ENCODE data around the gene TENM4. TPM values are rescaled to one million over a fixed set of nuclear protein-coding genes. Genes with fewer than 3 reads are reported as not detected.

Gene TENM4
- total RNA-seq, 4 donors from 2014 or later = 0.02 to 0.82 (median 0.23) TPM

GRCh38 chr11:78841456-78842060 lies 599.3 kb downstream of the TENM4 start:
- no peak for ATAC-seq
- in situ Hi-C loops (cut with MboI; ENCODE audit: low sequenced_read_pairs in 4 of 4) (no loop called here), intact Hi-C loops (cut with DNase I; ENCODE audit: low total_unique reads) (no loop called here)
- H3K27me3 ChIP-seq = no peaks in the 10 kb centered on the region
- no peaks in the 10 kb centered on the region for H3K4me1 ChIP-seq
- no peaks in the 10 kb centered on the region for H3K9me3 ChIP-seq
- no peak for DNase-seq
- TF ChIP-seq CTCF (IDR thresholded peaks at IDR 0.05 in 4 of 5, conservative IDR thresholded peaks at IDR 0.05 in 1 of 5) (no peak), POLR2A (IDR thresholded peaks at IDR 0.05) (no peak)
- no peak overlapping the region for H3K27ac ChIP-seq
- H3K36me3 ChIP-seq = no peaks in the 10 kb centered on the region
- H3K4me3 ChIP-seq = no peak overlapping the region

DNA sequence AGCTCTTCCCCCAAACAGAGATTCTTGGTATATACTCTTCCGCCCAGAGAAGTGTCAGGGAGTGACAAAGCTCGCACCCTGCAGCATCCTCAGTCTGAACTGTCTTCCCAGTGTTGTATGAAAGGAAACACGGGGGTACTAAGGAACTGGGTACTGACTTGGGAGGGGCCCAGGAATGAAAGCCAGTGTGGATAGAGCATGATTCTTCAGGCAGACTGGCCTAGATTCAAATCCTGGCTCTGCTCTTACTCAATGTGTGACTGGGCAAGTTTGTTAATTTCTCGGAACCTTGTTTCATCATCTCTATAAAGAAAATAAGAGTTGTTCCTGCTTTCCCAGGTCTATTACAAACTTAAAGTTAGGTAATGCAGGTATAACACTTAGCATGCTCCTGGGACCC lies 600.2 kb downstream of the TENM4 start:
- Histone ChIP-seq H3K9me3 (no peaks in the 10 kb centered on the region), H3K36me3 (no peaks in the 10 kb centered on the region), H3K4me3 (no peak overlapping the region), H3K4me1 (no peaks in the 10 kb centered on the region), H3K27ac (no peak overlapping the region), H3K27me3 (no peaks in the 10 kb centered on the region)
- TF ChIP-seq POLR2A (IDR thresholded peaks at IDR 0.05) (no peak), CTCF (IDR thresholded peaks at IDR 0.05 in 4 of 5, conservative IDR thresholded peaks at IDR 0.05 in 1 of 5) (no peak)
- ATAC-seq (no peak), DNase-seq (no peak)
- intact Hi-C loops (cut with DNase I; ENCODE audit: low total_unique reads) (no loop called here), in situ Hi-C loops (cut with MboI; ENCODE audit: low sequenced_read_pairs in 4 of 4) (no loop called here)

DNA sequence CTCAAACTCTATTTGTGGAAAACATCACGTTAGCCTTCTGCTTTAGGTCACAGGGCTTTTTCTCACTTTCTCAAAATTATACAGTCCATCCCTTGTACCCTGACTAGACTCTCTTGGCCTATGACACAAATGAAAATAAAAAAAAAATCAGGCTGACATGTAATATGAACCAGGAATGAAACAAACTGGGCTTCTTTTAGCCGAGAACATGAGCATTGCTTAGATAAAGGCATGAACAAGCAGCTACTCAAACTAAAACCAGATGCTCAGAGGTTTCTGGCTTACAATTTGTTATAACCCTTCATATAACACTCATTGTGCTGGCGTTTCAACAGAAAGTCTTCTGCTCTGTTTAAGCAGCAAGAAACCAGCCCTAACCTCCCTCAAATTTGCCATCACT lies 600.6 kb downstream of the TENM4 start:
- no peak for ATAC-seq
- no peak for TF ChIP-seq POLR2A (IDR thresholded peaks at IDR 0.05)
- no peak for TF ChIP-seq CTCF (IDR thresholded peaks at IDR 0.05 in 4 of 5, conservative IDR thresholded peaks at IDR 0.05 in 1 of 5)
- DNase-seq = no peak

DNA sequence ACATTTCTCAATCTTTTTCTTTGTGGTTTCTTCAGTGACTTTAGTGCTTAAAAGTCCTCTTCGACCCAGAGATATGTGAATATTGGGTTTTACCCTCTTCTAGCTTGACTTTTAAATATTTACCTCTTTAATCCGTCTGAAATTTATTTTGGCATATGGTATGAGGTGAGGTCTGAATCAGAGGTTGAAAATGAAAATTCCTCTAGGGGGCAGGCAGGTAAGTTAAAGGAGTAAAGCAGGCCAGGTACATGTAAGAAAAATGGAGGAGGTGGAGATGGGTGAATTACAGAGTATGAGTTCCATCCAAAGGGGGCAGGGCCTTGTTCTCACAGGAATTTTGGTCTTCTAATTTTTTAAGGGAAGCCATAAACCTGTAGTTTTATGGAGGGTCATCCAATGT lies 602.4 kb downstream of the TENM4 start:
- in situ Hi-C loops (cut with MboI; ENCODE audit: low sequenced_read_pairs in 4 of 4) = no loop called here
- TF ChIP-seq CTCF (IDR thresholded peaks at IDR 0.05 in 4 of 5, conservative IDR thresholded peaks at IDR 0.05 in 1 of 5) (no peak), POLR2A (IDR thresholded peaks at IDR 0.05) (no peak)
- intact Hi-C loops (cut with DNase I; ENCODE audit: low total_unique reads) = no loop called here
- Histone ChIP-seq H3K27me3 (no peaks in the 10 kb centered on the region), H3K36me3 (no peaks in the 10 kb centered on the region), H3K4me3 (no peak overlapping the region), H3K27ac (no peak overlapping the region), H3K4me1 (no peaks in the 10 kb centered on the region), H3K9me3 (no peaks in the 10 kb centered on the region)
- no peak for ATAC-seq
- DNase-seq = no peak

More for the DNA sequence above, 600.6 kb downstream of the TENM4 start:
- no peaks in the 10 kb centered on the region for H3K36me3 ChIP-seq
- intact Hi-C loops (cut with DNase I; ENCODE audit: low total_unique reads) = no loop called here
- in situ Hi-C loops (cut with MboI; ENCODE audit: low sequenced_read_pairs in 4 of 4) = no loop called here
- H3K4me1 ChIP-seq = no peaks in the 10 kb centered on the region
- H3K4me3 ChIP-seq = no peak overlapping the region
- no peak overlapping the region for H3K27ac ChIP-seq
- H3K27me3 ChIP-seq = no peaks in the 10 kb centered on the region
- H3K9me3 ChIP-seq = no peaks in the 10 kb centered on the region

- in situ Hi-C loops (cut with MboI; ENCODE audit: low sequenced_read_pairs in 4 of 4) (no loop called here), intact Hi-C loops (cut with DNase I; ENCODE audit: low total_unique reads) (no loop called here)
- no peak overlapping the region for H3K4me3 ChIP-seq
- H3K4me1 ChIP-seq = no peaks in the 10 kb centered on the region
- H3K27me3 ChIP-seq = no peaks in the 10 kb centered on the region
- TF ChIP-seq POLR2A (IDR thresholded peaks at IDR 0.05) (no peak), CTCF (IDR thresholded peaks at IDR 0.05 in 4 of 5, conservative IDR thresholded peaks at IDR 0.05 in 1 of 5) (no peak)
- no peaks in the 10 kb centered on the region for H3K36me3 ChIP-seq
- ATAC-seq = no peak
- H3K9me3 ChIP-seq = no peaks in the 10 kb centered on the region
- no peak overlapping the region for H3K27ac ChIP-seq
- DNase-seq = no peak
Observed at GRCh38 chr11:78835646-78836045, 605.2 kb downstream of the TENM4 start.

All from gastrocnemius medialis (tissue), 4 donors.